B cell (primary cell): ENCODE results near the gene GDPD4. TPM values are rescaled to one million over a fixed set of nuclear protein-coding genes. Genes with fewer than 3 reads are reported as not detected.

Experiments
- ATAC-seq: fragments of 200-7000 bp; cut with Tn5 transposase; one replicate; pipeline ENCODE4 v1.10.0; 2021; ENCODE audit warnings: low read depth, mild to moderate bottlenecking, moderate number of reproducible peaks, moderate library complexity
- CTCF ChIA-PET: fragments of 350-600 bp; sonication (Branson Sonifier 250); formaldehyde crosslinking; loops from one replicate; lab custom pipeline; 2021; ENCODE audit warnings: antibody characterized with exemption, inconsistent platforms; lab: Charles Lee
- POLR2A ChIA-PET: fragments of 350-600 bp; sonication (Branson Sonifier 250); formaldehyde crosslinking; loops from one replicate; lab custom pipeline; 2021; ENCODE audit warnings: antibody characterized with exemption; lab: Charles Lee
- DNase-seq: peaks from one replicate; pipeline ENCODE4 v3.0.0; 2013
- H2AFZ ChIP-seq: 2 replicates; pipeline ENCODE4 v1.6.1; 2012; ENCODE audit warnings: mild to moderate bottlenecking, low read depth, low read length; ENCODE audit not compliant: insufficient read depth, poor library complexity, severe bottlenecking
- H3K27ac ChIP-seq, 2 donors: 1 replicate in 1 of 2; 2 replicates in 1 of 2; pipeline ENCODE4 v1.5.1; 2012 to 2013; ENCODE audit warnings: low read length in 2 of 2, mild to moderate bottlenecking in 2 of 2, moderate library complexity in 1 of 2
- H3K27me3 ChIP-seq, 4 experiments: fragments of 200-600 bp in 1 of 4; sonication (generic) in 1 of 4; replicated peaks in 1 of 4; 1 replicate in 2 of 4; 2 replicates in 2 of 4; pipeline versions ENCODE4 v1.6.1 to v1.7.0; 2013 to 2016; ENCODE audit warnings: low read length in 3 of 4, mild to moderate bottlenecking in 2 of 4, mixed read lengths in 1 of 4, moderate library complexity in 1 of 4; ENCODE audit not compliant: insufficient read depth in 4 of 4, control insufficient read depth in 3 of 4; ENCODE audit errors: control extremely low read depth in 1 of 4
- H3K36me3 ChIP-seq, 2 experiments: replicated peaks in 1 of 2; 1 replicate in 1 of 2; 2 replicates in 1 of 2; pipeline versions ENCODE4 v1.6.1 to v1.7.1; 2013; ENCODE audit warnings: low read length in 1 of 2; ENCODE audit not compliant: insufficient read depth in 2 of 2, control insufficient read depth in 1 of 2; ENCODE audit errors: control extremely low read depth in 1 of 2, extremely low read depth in 1 of 2
- H3K4me1 ChIP-seq, 2 donors: fragments of 200-600 bp in 1 of 2; sonication (generic) in 1 of 2; 1 replicate in 1 of 2; 2 replicates in 1 of 2; pipeline versions ENCODE4 v1.5.1 to v1.6.1; 2013 to 2017; ENCODE audit warnings: low read length in 2 of 2; ENCODE audit not compliant: control insufficient read depth in 2 of 2, insufficient read depth in 2 of 2
- H3K4me2 ChIP-seq: replicated peaks from 2 replicates; pipeline ENCODE3; 2012; ENCODE audit warnings: mild to moderate bottlenecking, low read depth, low read length; ENCODE audit not compliant: poor library complexity, severe bottlenecking
- H3K4me3 ChIP-seq, 5 experiments: fragments of 200-600 bp in 1 of 5; sonication (generic) in 1 of 5; 1 replicate in 3 of 5; 2 replicates in 2 of 5; pipeline versions ENCODE4 v1.5.1 to v1.7.0; 2011 to 2016; ENCODE audit warnings: low read length in 4 of 5, mild to moderate bottlenecking in 4 of 5, low read depth in 2 of 5, control low read depth in 1 of 5, moderate library complexity in 1 of 5; ENCODE audit not compliant: insufficient read depth in 1 of 5; ENCODE audit errors: control extremely low read depth in 1 of 5, extremely low read depth in 1 of 5
- H3K79me2 ChIP-seq: fragments of 200-600 bp; sonication (generic); one replicate; pipeline ENCODE4 v1.6.0; 2016; ENCODE audit warnings: low read length; ENCODE audit not compliant: control insufficient read depth, insufficient read depth
- H3K9ac ChIP-seq: fragments of 200-600 bp; sonication (generic); 2 replicates; pipeline ENCODE4 v1.6.1; 2017; ENCODE audit warnings: mild to moderate bottlenecking, low read length, moderate library complexity
- H3K9me3 ChIP-seq, 3 donors: one replicate each; pipeline versions ENCODE4 v1.6.1 to v1.7.1; 2013; ENCODE audit warnings: low read length in 2 of 3; ENCODE audit not compliant: control insufficient read depth in 2 of 3, insufficient read depth in 1 of 3; ENCODE audit errors: control extremely low read depth in 1 of 3
- H4K20me1 ChIP-seq: 2 replicates; pipeline ENCODE4 v1.6.0; 2012; ENCODE audit warnings: mild to moderate bottlenecking, low read length; ENCODE audit not compliant: insufficient read depth, control insufficient read depth, poor library complexity, severe bottlenecking
- H3K27ac Mint-ChIP-seq: one replicate; pipeline ENCODE4 v1.8.0; 2021; ENCODE audit warnings: mixed read lengths
- H3K27me3 Mint-ChIP-seq: one replicate; pipeline ENCODE4 v1.8.0; 2021; ENCODE audit warnings: mixed read lengths
- H3K4me1 Mint-ChIP-seq: one replicate; pipeline ENCODE4 v1.8.0; 2021; ENCODE audit warnings: mixed read lengths
- H3K4me3 Mint-ChIP-seq: one replicate; pipeline ENCODE4 v1.8.0; 2021; ENCODE audit warnings: mixed read lengths
- H3K9me3 Mint-ChIP-seq: one replicate; pipeline ENCODE4 v1.8.0; 2022; ENCODE audit warnings: mixed read lengths; ENCODE audit not compliant: insufficient read depth
- EZH2 ChIP-seq: IDR thresholded peaks from 2 replicates; pipeline ENCODE4 v1.6.1; 2012; ENCODE audit warnings: borderline replicate concordance, low read depth, mild to moderate bottlenecking, moderate library complexity, low read length; ENCODE audit not compliant: insufficient read depth, poor library complexity, severe bottlenecking
- WGBS: methylation state at CpG from one replicate; pipeline ENCODE4 v1.1.5; 2013; ENCODE audit warnings: missing lambda C conversion rate; ENCODE audit not compliant: insufficient coverage; 5-methylcytosine and 5-hydroxymethylcytosine counted together
- intact Hi-C: fragments of 100-400 bp; cut with micrococcal nuclease; formaldehyde crosslinking; loops from one replicate; pipeline ENCODE4 v1.10.0; 2022
- polyA plus RNA-seq: library from polyadenylated mRNA; depleted of rRNA; stranded (reverse); fragments of >200 nt; gene quantifications from 2 replicates; pipeline ENCODE4 v1.2.3, GENCODE V29; 2012
- total RNA-seq, 2 donors: library from RNA; stranded (reverse); fragments of 120-200 nt in 1 of 2; gene quantifications; 1 replicate in 1 of 2; 2 replicates in 1 of 2; pipeline versions ENCODE4 v1.2.3 to v1.2.4, GENCODE V29; 2013 to 2022
- TF ChIP-seq, protein P1 (sequence below): fragments of 200-600 bp; IDR thresholded peaks from one replicate; pipeline ENCODE4 v1.8.0; 2022; ENCODE audit warnings: antibody characterized with exemption, mild to moderate bottlenecking

The GDPD4 gene
- total and polyA plus RNA-seq, 2 donors (not counting 1 experiment from before 2014, with no cell fraction given), result not detected

DNA sequence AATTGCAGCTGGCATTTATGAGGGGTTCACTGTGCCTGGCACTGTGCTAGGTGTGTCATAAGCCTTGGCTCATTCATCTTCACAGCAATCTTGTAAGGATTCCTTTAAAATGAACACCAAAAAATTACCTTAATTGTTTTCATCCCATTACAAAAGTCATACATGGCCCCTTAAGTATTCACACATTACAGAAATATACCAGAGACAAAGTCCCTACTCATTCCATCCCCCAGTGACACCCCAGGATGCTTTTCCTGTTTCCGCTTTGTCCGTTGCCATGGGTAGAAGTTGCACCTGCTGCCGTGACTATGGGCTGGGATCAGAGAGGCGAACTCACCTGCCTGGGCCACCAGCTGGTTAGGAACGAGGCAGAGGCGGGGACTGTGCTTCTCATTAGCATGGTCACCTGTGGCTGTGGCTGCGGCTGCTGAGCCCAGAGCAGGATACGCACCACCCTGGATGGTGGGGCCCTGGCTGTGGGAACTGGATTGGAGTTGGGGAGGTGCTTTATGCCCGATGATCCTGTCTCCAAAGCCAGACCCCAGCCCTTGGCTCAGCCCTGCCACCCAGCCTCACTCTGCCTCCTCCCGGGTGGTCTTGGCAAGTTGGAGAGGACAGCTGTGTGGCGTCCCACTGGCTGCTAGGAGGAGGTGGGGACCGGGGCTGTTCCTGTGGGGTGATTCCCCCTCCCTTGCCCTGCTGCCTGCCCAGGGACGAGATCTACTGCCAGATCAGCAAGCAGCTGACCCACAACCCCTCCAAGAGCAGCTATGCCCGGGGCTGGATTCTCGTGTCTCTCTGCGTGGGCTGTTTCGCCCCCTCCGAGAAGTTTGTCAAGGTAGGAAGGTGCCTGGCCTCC, 112.6 kb downstream of the GDPD4 start:
- Histone ChIP-seq H3K79me2 (peaks cover 2% of the 10 kb centered on the region), H3K4me3 (no peak overlapping the region), H3K36me3 (no peaks in the 10 kb centered on the region), H3K4me2 (no peak overlapping the region), H4K20me1 (no peaks in the 10 kb centered on the region), H2AFZ (no peak overlapping the region), H3K27me3 (no peaks in the 10 kb centered on the region), H3K4me1 (no peaks in the 10 kb centered on the region), H3K27ac (no peak overlapping the region), H3K9me3 (peaks cover 0 to 2% (median 0%) of the 10 kb centered on the region in 3 donors), H3K9ac (no peak overlapping the region)
- intact Hi-C loops, result loop anchor here (1.0 to 2.0 kb wide), 2 partner anchors 359 to 432 kb away; no protein-coding TSS in a partner anchor
- H3K27ac Mint-ChIP-seq, result no peak overlapping the region
- no peak overlapping the region for H3K4me3 Mint-ChIP-seq
- ChIA-PET CTCF (interaction anchor here (1.0 to 3.7 kb wide), 5 partner anchors 10 to 431 kb away, joined by 3 to 25 read pairs (median 4); partner anchors contain the start of gene MYO7A), POLR2A (no interaction called here)
- H3K9me3 Mint-ChIP-seq, result no peaks in the 10 kb centered on the region
- DNase-seq, result no peak
- H3K27me3 Mint-ChIP-seq, result no peaks in the 10 kb centered on the region
- no peak for ATAC-seq
- WGBS, result 86% methylated on average over 8 of the region's 18 CpGs
- no peaks in the 10 kb centered on the region for H3K4me1 Mint-ChIP-seq
- TF ChIP-seq, protein P1, sequence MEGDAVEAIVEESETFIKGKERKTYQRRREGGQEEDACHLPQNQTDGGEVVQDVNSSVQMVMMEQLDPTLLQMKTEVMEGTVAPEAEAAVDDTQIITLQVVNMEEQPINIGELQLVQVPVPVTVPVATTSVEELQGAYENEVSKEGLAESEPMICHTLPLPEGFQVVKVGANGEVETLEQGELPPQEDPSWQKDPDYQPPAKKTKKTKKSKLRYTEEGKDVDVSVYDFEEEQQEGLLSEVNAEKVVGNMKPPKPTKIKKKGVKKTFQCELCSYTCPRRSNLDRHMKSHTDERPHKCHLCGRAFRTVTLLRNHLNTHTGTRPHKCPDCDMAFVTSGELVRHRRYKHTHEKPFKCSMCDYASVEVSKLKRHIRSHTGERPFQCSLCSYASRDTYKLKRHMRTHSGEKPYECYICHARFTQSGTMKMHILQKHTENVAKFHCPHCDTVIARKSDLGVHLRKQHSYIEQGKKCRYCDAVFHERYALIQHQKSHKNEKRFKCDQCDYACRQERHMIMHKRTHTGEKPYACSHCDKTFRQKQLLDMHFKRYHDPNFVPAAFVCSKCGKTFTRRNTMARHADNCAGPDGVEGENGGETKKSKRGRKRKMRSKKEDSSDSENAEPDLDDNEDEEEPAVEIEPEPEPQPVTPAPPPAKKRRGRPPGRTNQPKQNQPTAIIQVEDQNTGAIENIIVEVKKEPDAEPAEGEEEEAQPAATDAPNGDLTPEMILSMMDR, result no peak
- no peak for TF ChIP-seq EZH2
